GM12801 (cell line): Measurements from ENCODE around the gene BOD1L2.

Experiments
- TF ChIP-seq, protein P1 (sequence below): IDR thresholded peaks from one replicate; pipeline ENCODE4 v1.5.1; 2011; ENCODE audit warnings: control low read depth; ENCODE audit not compliant: insufficient read length; ENCODE audit errors: extremely low read depth

The BOD1L2 gene

DNA sequence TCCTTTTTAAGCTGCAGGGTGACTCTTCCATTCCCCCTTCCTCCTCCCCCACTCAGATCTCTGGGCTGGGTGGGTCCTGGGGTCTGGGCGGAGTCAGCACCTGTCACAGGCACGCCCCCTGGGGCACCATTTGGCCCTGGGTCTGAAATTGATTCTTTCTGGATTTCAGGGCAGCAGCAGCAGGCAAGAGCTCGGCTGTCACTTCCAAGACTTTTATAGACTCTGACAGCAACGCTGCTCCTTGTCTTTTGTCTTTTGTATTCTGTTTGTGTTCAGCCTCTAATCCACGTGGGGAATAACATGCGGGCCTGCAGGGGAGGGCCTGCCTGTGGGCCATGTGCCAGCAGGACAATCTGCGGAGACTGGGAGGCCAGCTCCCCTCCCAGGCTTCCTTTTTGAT lies 3.9 kb downstream of the BOD1L2 start:
- TF ChIP-seq, protein P1, sequence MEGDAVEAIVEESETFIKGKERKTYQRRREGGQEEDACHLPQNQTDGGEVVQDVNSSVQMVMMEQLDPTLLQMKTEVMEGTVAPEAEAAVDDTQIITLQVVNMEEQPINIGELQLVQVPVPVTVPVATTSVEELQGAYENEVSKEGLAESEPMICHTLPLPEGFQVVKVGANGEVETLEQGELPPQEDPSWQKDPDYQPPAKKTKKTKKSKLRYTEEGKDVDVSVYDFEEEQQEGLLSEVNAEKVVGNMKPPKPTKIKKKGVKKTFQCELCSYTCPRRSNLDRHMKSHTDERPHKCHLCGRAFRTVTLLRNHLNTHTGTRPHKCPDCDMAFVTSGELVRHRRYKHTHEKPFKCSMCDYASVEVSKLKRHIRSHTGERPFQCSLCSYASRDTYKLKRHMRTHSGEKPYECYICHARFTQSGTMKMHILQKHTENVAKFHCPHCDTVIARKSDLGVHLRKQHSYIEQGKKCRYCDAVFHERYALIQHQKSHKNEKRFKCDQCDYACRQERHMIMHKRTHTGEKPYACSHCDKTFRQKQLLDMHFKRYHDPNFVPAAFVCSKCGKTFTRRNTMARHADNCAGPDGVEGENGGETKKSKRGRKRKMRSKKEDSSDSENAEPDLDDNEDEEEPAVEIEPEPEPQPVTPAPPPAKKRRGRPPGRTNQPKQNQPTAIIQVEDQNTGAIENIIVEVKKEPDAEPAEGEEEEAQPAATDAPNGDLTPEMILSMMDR, result no peak

DNA sequence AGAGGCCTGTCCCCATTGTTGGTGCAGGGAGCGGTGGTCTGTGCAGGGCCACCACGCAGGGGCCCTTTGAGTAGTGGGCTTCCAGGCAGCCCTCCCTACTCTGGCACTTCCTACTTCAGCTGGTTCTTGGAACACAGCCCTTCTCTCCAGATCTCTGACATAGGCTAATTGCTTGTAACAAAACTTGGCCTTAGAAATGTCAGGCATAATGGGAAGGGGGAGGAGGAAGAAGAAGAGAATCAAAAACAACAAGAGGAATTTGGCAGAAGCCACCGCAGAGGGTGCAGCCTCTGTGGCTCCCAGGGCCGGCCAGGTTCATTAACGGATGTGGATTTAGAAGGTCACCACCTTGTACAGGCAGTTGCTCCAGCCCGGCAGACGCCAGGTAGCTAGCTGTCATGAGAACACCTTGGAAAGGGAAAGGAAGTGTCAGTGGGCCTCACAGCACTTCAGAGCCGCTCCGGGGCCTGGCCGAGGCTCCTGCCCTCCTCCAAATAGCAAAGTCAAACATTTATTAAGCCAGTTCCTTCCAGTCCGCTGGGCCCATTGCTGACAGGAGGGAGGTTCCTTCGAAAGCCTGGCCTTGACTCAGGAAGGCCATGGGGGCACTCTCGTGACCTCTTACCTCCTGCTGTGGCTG lies 7.4 kb downstream of the BOD1L2 start:
- TF ChIP-seq, protein P1, result no peak

DNA sequence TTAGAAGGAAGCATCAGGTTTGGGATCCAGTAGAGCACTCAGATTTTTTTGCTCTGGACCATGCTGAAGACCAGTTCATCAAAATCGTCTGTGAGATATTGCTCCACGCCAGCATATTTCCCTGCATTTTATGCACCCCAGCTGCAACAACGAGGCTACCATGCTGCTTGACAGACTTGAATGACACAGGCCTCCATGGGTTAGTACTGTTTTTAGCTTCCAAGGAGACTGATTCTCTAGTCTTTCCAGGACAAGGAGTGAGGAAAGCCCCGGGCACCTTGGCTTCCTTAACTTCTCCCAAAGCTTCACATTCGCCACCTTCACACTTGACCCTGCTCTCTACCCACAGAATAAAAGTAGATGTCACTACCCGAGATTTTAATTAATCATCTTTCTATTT lies 17.5 kb downstream of the BOD1L2 start:
- TF ChIP-seq, protein P1, result no peak

DNA sequence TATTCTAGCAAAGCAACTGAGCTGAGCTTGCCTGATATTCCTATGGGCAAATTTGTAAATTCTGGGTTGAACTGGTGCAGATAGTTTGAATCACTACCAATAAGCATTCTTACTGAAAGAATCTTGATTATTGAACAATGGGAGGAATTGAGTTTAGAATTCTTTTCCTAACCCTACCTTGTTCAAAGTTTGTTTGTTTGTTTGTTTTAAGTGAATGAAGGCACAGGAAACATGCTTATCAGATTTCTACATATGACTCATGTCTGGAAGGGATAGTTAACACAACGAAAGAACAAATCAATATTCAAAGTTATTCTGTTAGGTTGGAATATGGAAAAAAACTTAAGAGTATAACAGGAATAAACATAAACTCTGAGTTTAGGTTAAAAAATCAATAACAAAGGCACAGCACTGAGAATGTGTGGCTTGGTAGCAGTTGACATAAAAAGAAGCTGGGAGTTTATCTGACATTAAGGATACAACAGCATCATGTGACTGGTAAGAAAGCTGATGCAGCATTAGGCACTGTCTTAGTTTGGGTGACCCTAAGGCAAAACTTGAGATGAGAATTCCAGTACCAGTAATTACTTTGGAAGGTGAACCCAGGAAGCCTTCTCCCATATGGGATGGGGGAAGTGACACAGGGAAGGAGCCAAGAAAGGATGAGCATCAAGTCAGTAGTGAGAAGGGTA lies 20.9 kb downstream of the BOD1L2 start:
- TF ChIP-seq, protein P1, result no peak

DNA sequence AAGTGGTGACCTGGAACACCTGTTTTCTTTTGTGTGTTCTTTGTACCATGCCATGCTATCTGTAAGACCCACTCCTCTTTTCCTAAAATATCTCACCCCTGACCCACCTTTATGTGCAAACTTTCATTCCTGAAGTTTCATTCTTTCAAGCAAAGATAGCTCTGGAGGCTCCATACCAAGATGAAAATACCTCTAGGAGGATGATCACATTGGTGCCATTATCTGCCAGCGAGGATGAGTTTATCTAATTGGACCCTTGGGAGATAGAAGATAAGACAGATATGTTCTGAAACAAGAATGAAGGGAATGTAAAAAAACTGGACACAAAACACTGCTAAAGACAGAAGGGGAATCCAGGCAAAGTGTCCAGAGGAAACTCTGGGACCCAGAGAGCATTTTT lies 24.1 kb downstream of the BOD1L2 start:
- TF ChIP-seq, protein P1, result no peak

DNA sequence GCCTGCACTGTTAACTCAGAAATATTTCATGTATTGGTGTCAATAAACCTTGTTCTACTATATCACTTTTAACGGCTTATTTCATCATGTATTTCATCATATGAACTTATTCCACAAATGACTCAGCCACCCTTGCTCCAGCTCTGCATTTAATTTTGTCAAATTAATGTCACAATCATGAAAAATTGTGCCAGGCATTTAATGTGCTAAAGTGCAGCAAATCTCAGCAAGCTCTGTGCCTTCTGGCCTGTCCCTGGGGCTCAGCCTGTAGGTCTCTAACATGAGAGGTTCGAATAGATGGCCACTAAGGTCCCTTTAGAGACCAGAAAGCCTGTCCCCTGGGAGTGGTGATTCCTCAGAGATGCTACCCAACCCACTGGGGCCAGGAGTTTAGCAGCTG lies 28.6 kb downstream of the BOD1L2 start:
- TF ChIP-seq, protein P1, result no peak

DNA sequence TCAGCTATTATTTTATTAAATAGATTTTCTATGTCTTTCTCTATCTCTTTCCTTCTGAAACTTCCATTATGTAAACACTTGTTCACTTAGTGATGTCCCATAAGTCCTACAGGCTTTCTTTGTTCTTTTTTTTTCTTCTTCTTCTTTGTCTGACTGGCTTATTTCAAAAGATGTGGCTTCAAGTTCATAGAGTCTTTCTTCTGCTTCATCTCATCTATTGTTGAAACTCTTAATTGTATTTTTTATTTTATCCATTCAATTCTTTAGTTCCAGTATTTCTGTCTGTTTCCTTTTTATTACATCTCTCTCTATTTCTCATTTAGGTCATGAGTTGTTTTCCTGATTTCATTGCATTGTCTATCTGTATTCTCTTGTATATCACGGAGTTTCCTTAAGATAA lies 38.5 kb downstream of the BOD1L2 start:
- TF ChIP-seq, protein P1, result no peak
